Heart left ventricle (tissue), 16 donors: Measurements from ENCODE around the gene GPC3. TPM values are rescaled to one million over a fixed set of nuclear protein-coding genes. Genes with fewer than 3 reads are reported as not detected.

ENCODE experiments used
- ATAC-seq, 4 donors: fragments of 200-7000 bp; cut with Tn5 transposase; one replicate each; pipeline ENCODE4 v1.9.1; 2020 to 2022; ENCODE audit warnings: moderate library complexity in 4 of 4, mild to moderate bottlenecking in 3 of 4, moderate number of reproducible peaks in 1 of 4
- DNase-seq, 5 donors: peaks; one replicate each; pipeline ENCODE4 v3.0.0-alpha.2; 2020
- H3K27ac ChIP-seq, 12 donors: fragments of 200-600 bp; sonication (generic) in 4 of 12; one replicate each; pipeline versions ENCODE4 v1.5.0 to v1.8.0; 2016 to 2022; ENCODE audit warnings: mild to moderate bottlenecking in 2 of 12
- H3K27me3 ChIP-seq, 9 donors: fragments of 200-600 bp; sonication (generic) in 2 of 9; one replicate each; pipeline versions ENCODE4 v1.5.1 to v1.8.0; 2016 to 2022; ENCODE audit warnings: mild to moderate bottlenecking in 3 of 9
- H3K36me3 ChIP-seq, 9 donors: fragments of 200-600 bp; sonication (generic) in 2 of 9; one replicate each; pipeline versions ENCODE4 v1.5.0 to v1.8.0; 2018 to 2022; ENCODE audit warnings: mild to moderate bottlenecking in 2 of 9
- H3K4me1 ChIP-seq, 12 donors: fragments of 200-600 bp; sonication (generic) in 4 of 12; one replicate each; pipeline versions ENCODE4 v1.5.0 to v1.8.0; 2016 to 2022; ENCODE audit warnings: mild to moderate bottlenecking in 3 of 12
- H3K4me3 ChIP-seq, 12 donors: fragments of 200-600 bp; sonication (generic) in 4 of 12; one replicate each; pipeline versions ENCODE4 v1.5.0 to v1.8.0; 2017 to 2022; ENCODE audit warnings: mild to moderate bottlenecking in 9 of 12, moderate library complexity in 4 of 12
- H3K9me3 ChIP-seq, 12 donors: fragments of 200-600 bp; sonication (generic) in 4 of 12; one replicate each; pipeline versions ENCODE4 v1.5.0 to v1.8.0; 2016 to 2022; ENCODE audit warnings: mild to moderate bottlenecking in 1 of 12
- POLR2A ChIP-seq, 2 donors: fragments of 450-650 bp; IDR thresholded peaks; one replicate each; pipeline ENCODE4 v1.6.1; 2017; ENCODE audit warnings: antibody characterized with exemption in 2 of 2, mild to moderate bottlenecking in 2 of 2, moderate library complexity in 2 of 2
- WGBS, 4 donors: extraction: QIAGEN DNeasy Blood & Tissue Kit in 2 of 4; methylation state at CpG; one replicate each; pipeline versions ENCODE4 v1.1.5 to v1.1.7; 2013 to 2018; 5-methylcytosine and 5-hydroxymethylcytosine counted together
- intact Hi-C, 10 donors: fragments of 100-400 bp; cut with DNase I; formaldehyde crosslinking; loops; one replicate each; pipeline versions ENCODE4 v1.11.1 to v1.14.2; 2022
- polyA plus RNA-seq, 2 donors: library from polyadenylated mRNA; stranded (reverse); fragments of 200-250 nt; gene quantifications; one replicate each; pipeline ENCODE4 v1.2.3, GENCODE V29; 2013
- total RNA-seq, 9 donors: library from RNA; depleted of rRNA in 2 of 9; stranded (reverse); fragments of >200 nt in 2 of 9; fragmentation: NEBNext Ultra II Directional in 3 of 9; extraction: Animal tissue kit (Norgen Biotek cat#: 25700) in 3 of 9; gene quantifications; one replicate each; pipeline versions ENCODE4 v1.1.0 to v1.2.4, GENCODE V29; 2016 to 2023
- TF ChIP-seq, protein P1 (sequence below), 12 donors: fragments of 200-600 bp; sonication (generic) in 4 of 12; IDR thresholded peaks; one replicate each; pipeline versions ENCODE4 v1.5.0 to v1.8.0; 2018 to 2022; ENCODE audit warnings: antibody characterized with exemption in 12 of 12, mild to moderate bottlenecking in 5 of 12
- donor health status: ischemic (EF 13 %, LVEDD 7.1; RV severe dilation, severe dysfunction).
- donor health status: healthy with polysubstance abuse.
- donor health status: DM: no; HTN: yes; CAD: no.
- donor health status: DM: no; HTN: no; CAD: no.
- donor health status: ischemic (EF 25% LVEDD 6.9; RV normal size, moderate dysfunction).
- donor health status: ischemic (EF 25% LVEDD 5.7; RV mildly dilated, moderate dysfunction).
- donor health status: healthy.
- donor health status: DM: yes; HTN: yes; CAD: no.
- donor health status: ischemic (EF 35%, LVEDD 5.7; RV mildly dilated, moderate dysfunction).
- donor health status: nonischemic (EF 11% LVEDD 7.7; RV severe dilation, severe dysfunction).
- donor health status: DM: yes; HTN: yes; CAD: no.
- donor health status: PGD.
- donor health status: ischemic (EF 29% LVEDD 5.4; RV normal size, mild dysfunction).
- donor health status: nonischemic (EF 23%, LVEDD 6.1; RV moderate dilation, normal function).

The GPC3 gene
- total and polyA plus RNA-seq, 11 donors, result 0.19 to 16.9 (median 2.8) TPM

DNA sequence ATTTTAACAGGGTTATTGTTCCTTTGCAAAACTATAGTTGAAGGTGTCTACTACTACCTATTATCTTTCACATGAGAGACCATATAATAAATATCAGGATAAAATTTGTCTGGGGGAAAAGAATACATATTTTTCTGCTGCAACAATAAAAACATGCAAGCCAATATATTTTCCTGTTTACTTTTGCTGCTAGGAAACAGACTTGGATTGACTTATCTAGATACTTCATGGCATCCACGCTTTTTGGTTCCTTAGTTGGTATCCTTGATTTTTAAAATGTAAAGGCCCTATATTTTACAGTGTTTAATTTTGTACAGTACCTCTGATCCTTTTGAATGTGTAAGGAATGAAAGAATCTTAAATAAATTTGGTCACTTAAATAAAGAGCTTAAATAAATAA, 150.6 kb downstream of the GPC3 start:
- ATAC-seq, result no peak
- DNase-seq, result no peak
- H3K9me3 ChIP-seq, result peaks cover 0 to 4% (median 0%) of the 10 kb centered on the region in 12 donors
- no peak overlapping the region for H3K4me3 ChIP-seq
- intact Hi-C loops, result no loop called here
- no peaks in the 10 kb centered on the region for H3K4me1 ChIP-seq
- TF ChIP-seq, protein P1, sequence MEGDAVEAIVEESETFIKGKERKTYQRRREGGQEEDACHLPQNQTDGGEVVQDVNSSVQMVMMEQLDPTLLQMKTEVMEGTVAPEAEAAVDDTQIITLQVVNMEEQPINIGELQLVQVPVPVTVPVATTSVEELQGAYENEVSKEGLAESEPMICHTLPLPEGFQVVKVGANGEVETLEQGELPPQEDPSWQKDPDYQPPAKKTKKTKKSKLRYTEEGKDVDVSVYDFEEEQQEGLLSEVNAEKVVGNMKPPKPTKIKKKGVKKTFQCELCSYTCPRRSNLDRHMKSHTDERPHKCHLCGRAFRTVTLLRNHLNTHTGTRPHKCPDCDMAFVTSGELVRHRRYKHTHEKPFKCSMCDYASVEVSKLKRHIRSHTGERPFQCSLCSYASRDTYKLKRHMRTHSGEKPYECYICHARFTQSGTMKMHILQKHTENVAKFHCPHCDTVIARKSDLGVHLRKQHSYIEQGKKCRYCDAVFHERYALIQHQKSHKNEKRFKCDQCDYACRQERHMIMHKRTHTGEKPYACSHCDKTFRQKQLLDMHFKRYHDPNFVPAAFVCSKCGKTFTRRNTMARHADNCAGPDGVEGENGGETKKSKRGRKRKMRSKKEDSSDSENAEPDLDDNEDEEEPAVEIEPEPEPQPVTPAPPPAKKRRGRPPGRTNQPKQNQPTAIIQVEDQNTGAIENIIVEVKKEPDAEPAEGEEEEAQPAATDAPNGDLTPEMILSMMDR (IDR thresholded peaks at IDR 0.05), result no peak
- no peaks in the 10 kb centered on the region for H3K36me3 ChIP-seq
- WGBS, 4 donors, result 32 to 65% (median 50%) methylated on average over 1 of the region's 1 CpG
- H3K27me3 ChIP-seq, result peaks cover 0 to 21% (median 0%) of the 10 kb centered on the region in 9 donors
- no peak overlapping the region for H3K27ac ChIP-seq

DNA sequence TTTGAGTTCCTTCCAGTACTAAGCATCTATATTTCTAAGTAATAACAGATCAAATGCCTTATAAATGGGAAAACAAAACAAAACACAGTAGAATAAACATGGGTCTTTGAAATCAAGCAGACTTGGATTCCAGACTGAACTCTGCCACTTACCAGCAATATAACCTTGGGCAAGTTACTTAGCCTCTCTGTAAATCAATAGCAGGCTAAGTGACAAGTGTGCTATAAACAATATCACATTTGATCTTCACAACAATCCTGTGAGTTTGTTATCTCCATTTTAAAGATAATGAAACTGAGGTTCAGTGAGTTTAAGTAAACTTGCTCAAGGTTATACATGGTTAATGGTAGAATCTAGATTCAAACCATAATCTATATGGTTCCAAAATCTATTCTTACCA, 165.8 kb downstream of the GPC3 start:
- H3K9me3 ChIP-seq, result no peaks in the 10 kb centered on the region
- H3K27me3 ChIP-seq, result peaks cover 0 to 36% (median 0%) of the 10 kb centered on the region in 9 donors
- H3K27ac ChIP-seq, result no peak overlapping the region
- H3K4me3 ChIP-seq, result no peak overlapping the region
- TF ChIP-seq POLR2A (IDR thresholded peaks at IDR 0.05), result no peak
- TF ChIP-seq, protein P1 (IDR thresholded peaks at IDR 0.05), result no peak
- intact Hi-C loops, result no loop called here
- DNase-seq (no peak), ATAC-seq (no peak)
- no peaks in the 10 kb centered on the region for H3K4me1 ChIP-seq
- no peaks in the 10 kb centered on the region for H3K36me3 ChIP-seq

DNA sequence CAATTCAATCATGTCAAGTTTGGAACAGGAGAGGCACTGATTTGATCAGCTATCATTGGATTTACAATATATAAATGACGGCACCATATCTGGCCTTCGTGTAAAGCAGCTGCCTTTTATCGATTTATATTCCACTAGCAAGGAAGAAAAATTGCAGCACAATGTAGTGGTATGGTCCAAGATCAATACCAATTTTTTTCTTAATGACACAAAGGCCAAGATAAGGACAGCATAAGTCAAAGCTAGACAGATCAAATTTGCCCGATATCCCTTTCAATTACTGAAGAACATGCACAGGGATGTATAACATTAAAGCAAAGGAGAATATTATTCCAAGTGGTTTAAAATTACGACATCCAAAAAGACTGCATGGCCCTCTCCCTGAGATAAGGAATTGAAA, 167.4 kb downstream of the GPC3 start:
- no peaks in the 10 kb centered on the region for H3K36me3 ChIP-seq
- intact Hi-C loops, result no loop called here
- ATAC-seq, result no peak
- H3K27ac ChIP-seq, result no peak overlapping the region
- H3K4me3 ChIP-seq, result no peak overlapping the region
- H3K27me3 ChIP-seq, result peaks cover 0 to 44% (median 0%) of the 10 kb centered on the region in 9 donors
- H3K9me3 ChIP-seq, result no peaks in the 10 kb centered on the region
- no peak for DNase-seq
- WGBS, 4 donors, result 74 to 84% (median 78%) methylated on average over 5 of the region's 5 CpGs
- no peaks in the 10 kb centered on the region for H3K4me1 ChIP-seq
- TF ChIP-seq, protein P1 (IDR thresholded peaks at IDR 0.05), result no peak
- TF ChIP-seq POLR2A (IDR thresholded peaks at IDR 0.05), result no peak

DNA sequence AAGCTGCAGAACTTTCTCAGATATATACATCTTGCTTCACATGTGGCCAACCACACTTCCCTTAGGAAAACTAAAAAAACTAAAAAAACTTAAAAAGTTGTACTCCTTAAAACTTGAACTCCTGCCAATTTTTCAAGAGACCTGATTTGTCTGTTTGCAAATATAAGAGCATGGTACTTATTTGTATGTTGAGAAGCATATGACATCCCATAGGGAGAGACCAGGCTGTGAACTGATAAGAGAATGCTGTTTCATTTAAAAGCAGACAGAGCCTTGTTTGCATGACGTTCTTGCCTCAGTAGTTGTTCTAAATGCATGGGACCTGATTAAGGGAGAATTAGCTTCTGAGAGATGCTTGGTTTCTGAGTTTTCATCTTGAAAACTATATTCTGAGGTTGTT, 169.9 kb downstream of the GPC3 start:
- Histone ChIP-seq H3K4me3 (no peak overlapping the region), H3K4me1 (no peaks in the 10 kb centered on the region), H3K36me3 (no peaks in the 10 kb centered on the region), H3K9me3 (no peaks in the 10 kb centered on the region), H3K27me3 (peaks cover 0 to 37% (median 0%) of the 10 kb centered on the region in 9 donors), H3K27ac (no peak overlapping the region)
- no peak for ATAC-seq
- WGBS, 4 donors, result 24 to 57% (median 46%) methylated on average over 1 of the region's 1 CpG
- no peak for DNase-seq
- TF ChIP-seq, protein P1 (IDR thresholded peaks at IDR 0.05), result no peak
- no peak for TF ChIP-seq POLR2A (IDR thresholded peaks at IDR 0.05)
- intact Hi-C loops, result no loop called here
